Mucosa of stomach (tissue), 1 donor: ENCODE results near the gene RIT2.

Source experiments
- H3K27me3 ChIP-seq: one replicate; pipeline ENCODE4 v1.7.0; 2013; ENCODE audit warnings: mild to moderate bottlenecking, low read length; ENCODE audit not compliant: control insufficient read depth, insufficient read depth
- H3K36me3 ChIP-seq: one replicate; pipeline ENCODE4 v1.7.0; 2013; ENCODE audit warnings: low read length; ENCODE audit not compliant: control insufficient read depth, insufficient read depth
- H3K4me1 ChIP-seq: one replicate; pipeline ENCODE4 v1.7.0; 2013; ENCODE audit warnings: mild to moderate bottlenecking, low read length; ENCODE audit not compliant: control insufficient read depth, insufficient read depth
- H3K4me3 ChIP-seq: one replicate; pipeline ENCODE4 v1.7.0; 2013; ENCODE audit warnings: low read length
- H3K9ac ChIP-seq: one replicate; pipeline ENCODE4 v1.7.0; 2013; ENCODE audit warnings: mild to moderate bottlenecking, low read length, moderate library complexity
- H3K9me3 ChIP-seq: one replicate; pipeline ENCODE4 v1.7.0; 2013; ENCODE audit warnings: mild to moderate bottlenecking, low read length, moderate library complexity; ENCODE audit not compliant: control insufficient read depth
- donor health status: Pancreatic carcinoma.

The RIT2 gene

DNA sequence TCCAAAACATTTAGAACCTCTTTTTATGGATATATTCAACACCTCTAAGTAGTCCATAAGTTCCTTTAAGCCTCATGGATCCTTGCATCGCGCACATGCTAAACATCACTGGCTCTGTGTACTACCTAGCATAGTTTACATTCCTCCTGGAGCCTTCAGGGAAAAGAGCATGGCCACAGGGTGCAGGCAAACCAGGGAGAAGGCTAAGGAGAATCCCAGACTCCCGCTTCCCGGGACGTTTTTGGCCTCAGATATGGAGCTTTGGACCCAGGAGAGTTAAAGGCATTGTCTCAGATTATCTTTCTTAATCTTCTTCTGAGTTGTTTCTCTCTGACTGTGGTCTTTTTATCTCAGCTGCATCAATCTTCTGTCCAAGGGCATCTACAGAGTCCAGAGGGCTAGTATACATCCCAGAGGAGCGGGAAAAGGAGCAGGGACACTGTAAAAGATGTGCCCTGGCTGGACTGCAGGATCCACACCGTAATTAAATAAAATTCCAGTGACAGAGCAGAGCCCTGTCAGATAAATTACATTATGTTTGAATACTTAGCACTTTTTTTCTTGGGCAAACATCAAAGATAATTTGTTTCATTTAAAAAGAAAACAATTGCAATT lies 36.9 kb downstream of the RIT2 start:
- Histone ChIP-seq H3K4me3 (no peak overlapping the region), H3K9me3 (no peaks in the 10 kb centered on the region), H3K4me1 (no peaks in the 10 kb centered on the region), H3K9ac (no peak overlapping the region), H3K27me3 (no peaks in the 10 kb centered on the region), H3K36me3 (no peaks in the 10 kb centered on the region)

GRCh38 chr18:43077510-43078308 lies 37.8 kb downstream of the RIT2 start:
- Histone ChIP-seq H3K27me3 (no peaks in the 10 kb centered on the region), H3K9me3 (no peaks in the 10 kb centered on the region), H3K36me3 (no peaks in the 10 kb centered on the region), H3K9ac (no peak overlapping the region), H3K4me3 (no peak overlapping the region), H3K4me1 (no peaks in the 10 kb centered on the region)

DNA sequence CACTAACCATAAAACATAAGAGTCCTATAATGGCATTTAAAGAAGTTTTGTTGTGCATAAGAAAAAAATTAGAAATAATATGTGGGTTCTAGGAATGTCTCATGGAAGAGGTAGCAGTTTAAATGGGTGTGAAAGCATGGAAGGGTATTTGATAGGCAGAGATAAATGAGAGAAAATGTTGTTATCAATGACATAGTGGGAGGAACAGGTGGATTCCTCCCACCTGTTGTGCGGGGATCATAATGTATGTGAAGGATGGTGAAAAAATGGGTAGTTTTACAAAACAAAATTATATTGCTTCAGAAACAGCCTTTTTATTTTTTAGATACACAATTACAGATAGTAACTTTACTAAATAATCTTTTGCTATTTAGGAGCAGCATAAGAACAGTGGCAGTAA lies 41.7 kb downstream of the RIT2 start:
- Histone ChIP-seq H3K9ac (no peak overlapping the region), H3K4me3 (no peak overlapping the region), H3K9me3 (no peaks in the 10 kb centered on the region), H3K27me3 (no peaks in the 10 kb centered on the region), H3K4me1 (no peaks in the 10 kb centered on the region), H3K36me3 (no peaks in the 10 kb centered on the region)

DNA sequence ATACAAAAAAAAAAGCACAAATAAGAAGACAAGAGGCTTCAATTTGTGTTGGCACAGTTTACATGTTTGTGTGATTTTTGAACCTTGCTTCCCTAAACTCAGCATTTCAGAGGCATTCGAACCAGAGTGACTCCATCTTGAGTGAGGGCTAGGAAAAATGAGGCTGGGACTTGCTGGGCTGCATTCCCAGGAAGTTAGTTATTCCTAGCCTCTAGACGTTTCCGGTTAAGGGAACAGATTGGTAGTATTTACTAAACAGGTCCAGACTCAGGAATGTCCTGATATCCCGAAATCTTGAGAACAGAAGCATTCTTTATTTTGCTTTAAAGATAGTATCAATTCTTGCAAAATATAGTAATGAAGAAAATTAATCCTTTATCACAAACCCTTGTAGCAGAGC lies 46.7 kb downstream of the RIT2 start:
- no peak overlapping the region for H3K4me3 ChIP-seq
- no peaks in the 10 kb centered on the region for H3K27me3 ChIP-seq
- H3K9ac ChIP-seq = no peak overlapping the region
- no peaks in the 10 kb centered on the region for H3K9me3 ChIP-seq
- H3K4me1 ChIP-seq = no peaks in the 10 kb centered on the region
- H3K36me3 ChIP-seq = no peaks in the 10 kb centered on the region

DNA sequence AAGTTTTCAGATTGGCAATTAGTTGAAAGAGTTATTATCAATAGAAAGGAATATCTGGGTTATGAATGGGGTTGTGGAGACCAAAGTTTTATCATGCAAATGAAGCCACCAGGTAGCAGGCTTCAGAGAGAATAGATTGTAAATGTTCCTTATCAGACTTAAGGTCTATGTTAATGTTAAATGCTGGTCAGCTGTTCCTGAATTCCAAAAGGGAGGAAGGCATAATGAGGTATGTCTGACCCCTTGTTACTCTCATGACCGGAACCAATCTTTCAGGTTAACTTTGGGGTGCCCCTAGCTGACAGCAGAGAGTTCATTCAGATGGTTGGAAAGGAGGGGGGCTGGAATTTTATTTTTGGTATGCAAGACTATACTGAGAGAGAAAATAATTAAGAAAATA lies 47.9 kb downstream of the RIT2 start:
- H3K4me1 ChIP-seq = no peaks in the 10 kb centered on the region
- no peak overlapping the region for H3K9ac ChIP-seq
- H3K36me3 ChIP-seq = no peaks in the 10 kb centered on the region
- H3K27me3 ChIP-seq = no peaks in the 10 kb centered on the region
- H3K9me3 ChIP-seq = no peaks in the 10 kb centered on the region
- no peak overlapping the region for H3K4me3 ChIP-seq

GRCh38 chr18:43061816-43062215 lies 53.7 kb downstream of the RIT2 start:
- Histone ChIP-seq H3K4me1 (no peaks in the 10 kb centered on the region), H3K27me3 (no peaks in the 10 kb centered on the region), H3K9ac (no peak overlapping the region), H3K9me3 (no peaks in the 10 kb centered on the region), H3K36me3 (no peaks in the 10 kb centered on the region), H3K4me3 (no peak overlapping the region)

GRCh38 chr18:43061318-43061717 lies 54.2 kb downstream of the RIT2 start:
- Histone ChIP-seq H3K4me1 (no peaks in the 10 kb centered on the region), H3K9ac (no peak overlapping the region), H3K4me3 (no peak overlapping the region), H3K27me3 (no peaks in the 10 kb centered on the region), H3K36me3 (no peaks in the 10 kb centered on the region), H3K9me3 (no peaks in the 10 kb centered on the region)

DNA sequence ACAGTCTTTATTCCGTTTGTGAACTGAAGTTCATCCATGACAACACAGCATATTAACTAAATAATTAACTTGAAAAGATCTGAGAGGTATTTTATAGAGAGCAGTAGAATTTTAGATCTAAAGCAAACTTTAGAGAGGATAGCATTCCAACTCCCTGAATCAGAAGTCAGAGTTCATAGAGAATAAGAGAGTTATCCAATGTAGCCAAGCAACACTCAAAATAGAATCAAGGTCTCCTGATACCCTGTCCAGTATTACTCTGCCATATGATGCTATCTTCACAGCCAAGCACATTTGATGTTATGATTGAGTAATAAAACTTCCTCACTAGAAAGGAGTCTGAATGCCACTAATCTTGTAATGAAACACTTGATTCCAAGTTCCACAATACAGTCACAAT lies 55.5 kb downstream of the RIT2 start:
- Histone ChIP-seq H3K4me1 (no peaks in the 10 kb centered on the region), H3K9ac (no peak overlapping the region)

GRCh38 chr18:43054815-43055519 lies 60.5 kb downstream of the RIT2 start:
- Histone ChIP-seq H3K4me3 (no peak overlapping the region), H3K9me3 (no peaks in the 10 kb centered on the region), H3K9ac (no peak overlapping the region), H3K36me3 (no peaks in the 10 kb centered on the region), H3K4me1 (no peaks in the 10 kb centered on the region), H3K27me3 (no peaks in the 10 kb centered on the region)

More for the DNA sequence above, 55.5 kb downstream of the RIT2 start:
- Histone ChIP-seq H3K4me3 (no peak overlapping the region), H3K9me3 (no peaks in the 10 kb centered on the region), H3K36me3 (no peaks in the 10 kb centered on the region), H3K27me3 (no peaks in the 10 kb centered on the region)

- Histone ChIP-seq H3K27me3 (no peaks in the 10 kb centered on the region), H3K4me3 (no peak overlapping the region), H3K4me1 (no peaks in the 10 kb centered on the region), H3K9me3 (no peaks in the 10 kb centered on the region), H3K9ac (no peak overlapping the region), H3K36me3 (no peaks in the 10 kb centered on the region)
These were observed 66.5 kb downstream of the RIT2 start for GRCh38 chr18:43049021-43049420.

DNA sequence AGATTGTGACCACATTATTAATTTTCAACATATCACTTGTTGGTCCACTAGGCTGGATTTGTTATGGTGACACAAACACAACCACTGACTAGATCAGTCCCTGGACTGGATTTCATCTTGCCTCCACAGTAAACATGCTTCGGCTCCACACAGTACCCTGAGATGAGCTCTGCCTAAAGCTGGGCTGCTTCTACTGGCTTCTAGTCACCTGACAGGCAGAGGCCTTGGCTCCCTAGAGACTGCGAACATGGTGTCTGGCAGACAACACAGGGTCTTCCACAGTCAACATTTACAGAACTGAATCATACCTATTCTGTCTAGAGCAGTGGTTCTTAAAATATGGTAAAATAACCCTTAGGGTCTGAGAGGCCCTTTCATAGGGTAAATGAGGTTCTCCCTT lies 69.2 kb downstream of the RIT2 start:
- Histone ChIP-seq H3K4me1 (no peaks in the 10 kb centered on the region), H3K27me3 (no peaks in the 10 kb centered on the region)

DNA sequence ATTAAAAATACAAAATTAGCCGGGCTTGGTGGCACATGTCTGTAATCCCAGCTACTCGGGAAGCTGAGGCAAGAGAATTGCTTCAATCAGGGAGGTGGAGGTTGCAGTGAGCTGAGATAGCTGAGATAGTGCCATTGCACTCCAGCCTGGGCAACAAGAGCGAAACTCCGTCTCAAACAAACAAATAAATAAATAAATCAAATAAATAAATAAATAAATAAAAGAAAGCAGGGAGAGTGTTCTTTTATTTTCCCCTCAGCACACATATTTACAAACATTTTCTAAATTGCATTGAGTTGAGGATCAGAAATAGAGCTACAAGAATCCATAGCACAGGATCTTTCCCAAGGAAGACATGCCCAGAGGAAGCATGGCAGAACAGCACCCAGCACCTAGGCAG lies 71.9 kb downstream of the RIT2 start:
- no peaks in the 10 kb centered on the region for H3K9me3 ChIP-seq
- H3K4me1 ChIP-seq = no peaks in the 10 kb centered on the region
- no peaks in the 10 kb centered on the region for H3K27me3 ChIP-seq
- no peak overlapping the region for H3K4me3 ChIP-seq
- no peak overlapping the region for H3K9ac ChIP-seq
- H3K36me3 ChIP-seq = no peaks in the 10 kb centered on the region

More for the DNA sequence above, 69.2 kb downstream of the RIT2 start:
- no peaks in the 10 kb centered on the region for H3K36me3 ChIP-seq
- H3K9me3 ChIP-seq = no peaks in the 10 kb centered on the region
- H3K4me3 ChIP-seq = no peak overlapping the region
- H3K9ac ChIP-seq = no peak overlapping the region
